Astrocyte (in vitro differentiated cells and primary cell): ENCODE results near the gene KCNK5.

Source experiments
- CTCF ChIP-seq: IDR thresholded peaks from 2 replicates; pipeline ENCODE4 v1.5.1; 2011; ENCODE audit warnings: low read depth, mild to moderate bottlenecking, inconsistent platforms, low read length, moderate library complexity; ENCODE audit not compliant: insufficient read depth
- EZH2 ChIP-seq: IDR thresholded peaks from 2 replicates; pipeline ENCODE4 v1.6.1; 2012; ENCODE audit warnings: mild to moderate bottlenecking, low read length, inconsistent platforms; ENCODE audit not compliant: insufficient read depth

- TF ChIP-seq CTCF, result no peak
- TF ChIP-seq EZH2, result no peak
Observed at GRCh38 chr6:39198528-39198927, 30.7 kb downstream of the KCNK5 start.
